Measurements from ENCODE around the gene SLC25A31.

Gene SLC25A31

GRCh38 chr4:127730142-127730913, at the start of gene SLC25A31:
Gene SLC25A31, plus strand, starts transcription at chr4:127730400. Its CDS starts 146 bp downstream, at chr4:127730546.
- DNase-seq: no peak

GRCh38 chr4:127685292-127685691, 44.9 kb upstream of the SLC25A31 start:
- no peak for DNase-seq

- DNase-seq: no peak
These were observed 43.5 kb upstream of the SLC25A31 start for GRCh38 chr4:127686658-127687057.

- no peak for DNase-seq
These were observed 42.6 kb upstream of the SLC25A31 start for GRCh38 chr4:127687580-127687979.

GRCh38 chr4:127698789-127699200, 31.4 kb upstream of the SLC25A31 start:
- DNase-seq: no peak

GRCh38 chr4:127708985-127709384, 21.2 kb upstream of the SLC25A31 start:
- DNase-seq: no peak

GRCh38 chr4:127709456-127709855, 20.7 kb upstream of the SLC25A31 start:
- no peak for DNase-seq

GRCh38 chr4:127731406-127731805, 1.2 kb downstream of the SLC25A31 start:
- DNase-seq: no peak

GRCh38 chr4:127732623-127733328, 2.6 kb downstream of the SLC25A31 start:
- DNase-seq: no peak

- DNase-seq: no peak
These were observed 4.8 kb downstream of the SLC25A31 start for GRCh38 chr4:127734976-127735375.

GRCh38 chr4:127737295-127737694, 7.1 kb downstream of the SLC25A31 start:
- DNase-seq: no peak

GRCh38 chr4:127741247-127741646, 11.0 kb downstream of the SLC25A31 start:
- no peak for DNase-seq

GRCh38 chr4:127747883-127748282, 17.7 kb downstream of the SLC25A31 start:
- no peak for DNase-seq

GRCh38 chr4:127748957-127749356, 18.8 kb downstream of the SLC25A31 start:
- no peak for DNase-seq

- DNase-seq: no peak
These were observed 26.7 kb downstream of the SLC25A31 start for GRCh38 chr4:127756906-127757305.

- no peak for DNase-seq
These were observed 29.1 kb downstream of the SLC25A31 start for GRCh38 chr4:127759228-127759820.

- no peak for DNase-seq
These were observed 29.7 kb downstream of the SLC25A31 start for GRCh38 chr4:127759893-127760292.

- DNase-seq: no peak
These were observed 41.5 kb downstream of the SLC25A31 start for GRCh38 chr4:127771535-127772275.

- DNase-seq: no peak
These were observed 42.8 kb downstream of the SLC25A31 start for GRCh38 chr4:127772769-127773671.

GRCh38 chr4:127775843-127776242, 45.6 kb downstream of the SLC25A31 start:
- DNase-seq: no peak

GRCh38 chr4:127776620-127777019, 46.4 kb downstream of the SLC25A31 start:
- no peak for DNase-seq

- DNase-seq: no peak
These were observed 47.3 kb downstream of the SLC25A31 start for GRCh38 chr4:127777487-127777886.
